NCI-H510A treated with DMSO at 0.1 percent for 48 hours (cell line): ENCODE data around the gene C1orf210.

Experiments
- DNase-seq: peaks from one replicate; lab custom pipeline; 2025; lab: John Stamatoyannopoulos, UW

Gene C1orf210

GRCh38 chr1:43247256-43247921 is 38.0 kb downstream of the C1orf210 start:
- DNase-seq = no peak

DNA sequence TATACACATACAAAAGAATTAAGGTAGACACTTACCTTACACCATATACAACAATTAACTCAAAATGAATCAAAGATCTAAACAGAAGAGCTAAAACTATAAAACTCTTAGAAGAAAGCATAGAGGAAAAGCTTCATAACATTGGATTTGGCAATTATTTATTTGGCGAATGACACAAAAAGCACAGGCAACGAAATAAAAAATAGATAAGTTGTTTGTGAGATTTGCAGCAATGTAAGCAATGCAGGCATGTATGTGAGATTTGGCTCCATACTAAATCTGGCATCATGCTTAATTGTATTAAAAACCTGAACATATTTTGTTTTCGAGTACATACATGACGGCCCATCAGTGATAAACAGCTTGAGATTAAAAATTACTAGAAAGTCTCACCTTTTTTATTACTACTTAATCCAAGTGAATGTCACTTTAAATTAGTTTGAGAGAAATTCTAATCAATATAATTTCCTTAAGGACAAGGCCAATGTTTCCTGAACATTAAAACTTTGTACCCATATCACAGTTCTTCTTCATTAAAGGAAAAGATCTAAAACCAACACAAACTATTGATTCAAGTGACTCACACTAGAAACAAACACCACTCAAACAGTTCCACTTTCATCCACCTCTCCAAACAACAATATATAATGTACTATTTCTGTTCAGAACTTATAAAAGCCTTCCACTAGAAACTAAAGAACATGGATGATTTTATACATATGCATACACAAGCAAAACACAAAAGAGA is 38.7 kb downstream of the C1orf210 start:
- no peak for DNase-seq

GRCh38 chr1:43243299-43243698 is 42.1 kb downstream of the C1orf210 start:
- DNase-seq = no peak

DNA sequence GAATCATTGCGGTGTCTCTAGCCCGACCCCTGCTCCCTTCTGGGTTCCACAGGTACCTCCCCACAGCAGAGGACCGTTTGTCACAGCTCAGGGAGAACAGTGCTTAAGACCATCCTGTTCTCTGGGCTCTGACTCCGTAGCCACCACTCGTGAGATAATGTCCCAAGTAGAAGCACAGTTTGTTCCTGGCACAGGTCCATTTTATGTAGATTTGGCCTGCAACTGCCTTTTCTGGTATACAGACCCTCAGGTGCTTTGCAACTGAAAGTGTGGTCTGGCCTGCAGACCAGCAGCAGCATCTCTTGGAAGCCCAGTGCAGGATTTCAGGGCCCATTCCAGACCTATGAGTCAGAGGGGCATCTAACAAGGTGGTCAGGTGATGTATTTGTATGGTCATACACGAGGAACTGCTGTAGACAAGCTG is 44.0 kb downstream of the C1orf210 start:
- DNase-seq = no peak

DNA sequence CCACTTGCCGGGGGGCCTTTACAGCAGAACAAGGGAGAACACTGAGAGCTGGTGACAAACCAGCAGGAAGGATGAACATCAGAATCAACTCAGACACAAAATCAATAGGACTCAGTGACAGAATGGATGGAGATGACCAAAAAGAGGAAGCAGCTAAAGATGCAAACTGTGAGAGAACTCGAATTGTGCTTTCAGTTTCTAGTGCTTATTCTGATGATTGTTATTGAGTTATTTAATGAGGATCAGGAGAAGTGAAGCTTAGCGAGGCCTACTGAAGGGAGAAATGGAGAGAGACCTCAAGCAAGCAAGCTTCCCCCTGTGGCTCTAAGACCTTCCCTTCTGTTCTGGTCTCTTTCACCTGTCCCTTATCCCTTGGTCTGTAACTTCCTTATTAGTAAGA is 45.9 kb downstream of the C1orf210 start:
- no peak for DNase-seq

DNA sequence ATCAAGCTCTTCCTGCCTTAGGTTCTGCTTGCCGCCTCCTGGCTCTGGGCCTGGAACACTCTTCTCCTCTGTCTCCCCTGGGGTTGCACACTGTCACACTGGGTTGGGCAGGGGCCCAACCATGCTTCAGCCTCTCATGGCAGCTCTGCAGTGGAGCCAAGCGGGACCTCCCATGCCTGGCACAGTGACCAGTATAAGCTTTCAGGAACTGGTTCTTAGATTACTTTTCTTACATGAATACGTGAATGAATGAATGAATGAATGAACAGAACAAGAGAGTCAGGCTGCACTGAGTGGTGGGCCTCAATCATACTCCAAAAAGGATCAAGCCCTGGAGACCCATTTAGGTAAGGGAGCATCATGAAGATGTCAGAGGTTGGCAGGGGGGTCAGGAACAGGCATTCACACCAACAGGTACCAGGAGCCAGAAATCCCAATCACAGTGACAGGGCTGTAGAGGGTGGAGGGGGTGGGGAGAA is 46.4 kb downstream of the C1orf210 start:
- no peak for DNase-seq

GRCh38 chr1:43238085-43238484 is 47.3 kb downstream of the C1orf210 start:
- DNase-seq = peak; percentile 99

- DNase-seq = no peak
These were observed 48.3 kb downstream of the C1orf210 start for GRCh38 chr1:43237121-43237520.

GRCh38 chr1:43235451-43236121 is 49.8 kb downstream of the C1orf210 start:
- peak; percentile 93 for DNase-seq

GRCh38 chr1:43235040-43235439 is 50.3 kb downstream of the C1orf210 start:
- DNase-seq = no peak

DNA sequence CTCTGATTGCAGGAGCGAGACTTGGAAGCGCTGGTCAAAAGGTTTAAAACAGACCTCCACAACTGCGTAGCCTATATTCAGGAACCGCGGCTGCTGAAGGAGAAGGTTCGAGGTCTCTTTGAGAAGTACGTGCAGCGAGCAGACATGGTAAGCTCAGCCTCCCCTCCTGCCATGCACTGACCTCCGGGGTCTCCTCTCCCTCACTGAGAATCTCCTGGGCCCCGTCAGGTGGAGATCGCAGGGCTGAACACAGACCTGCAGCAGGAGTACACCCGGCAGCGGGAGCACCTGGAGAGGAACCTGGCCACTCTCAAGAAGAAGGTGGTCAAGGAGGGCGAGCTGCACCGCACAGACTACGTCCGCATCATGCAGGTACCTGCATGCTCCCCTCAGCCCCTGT is 51.1 kb downstream of the C1orf210 start:
- no peak for DNase-seq

GRCh38 chr1:43233631-43234030 is 51.8 kb downstream of the C1orf210 start:
- no peak for DNase-seq

DNA sequence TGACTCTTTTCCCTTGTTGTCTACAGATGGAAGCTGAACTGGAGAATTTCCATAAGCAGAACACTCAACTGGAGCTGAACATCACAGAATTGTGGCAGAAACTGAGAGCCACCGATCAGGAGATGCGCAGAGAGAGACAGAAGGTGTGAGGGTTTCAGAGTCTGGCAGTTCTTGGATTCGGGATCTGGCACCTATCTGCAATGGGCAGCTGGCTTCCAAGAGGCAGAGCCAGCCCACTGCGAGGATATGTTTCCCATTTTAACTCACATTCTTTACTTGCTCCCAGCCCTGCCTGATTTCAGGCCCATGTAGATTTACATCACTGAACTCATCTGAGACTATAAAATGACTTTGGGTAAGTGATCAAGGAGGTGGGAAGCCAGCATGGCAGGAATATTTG is 52.9 kb downstream of the C1orf210 start:
- no peak for DNase-seq

GRCh38 chr1:43232074-43232473 is 53.3 kb downstream of the C1orf210 start:
- DNase-seq = no peak
